ENCODE results near the gene TPM2. TPM values are rescaled to one million over a fixed set of nuclear protein-coding genes. Genes with fewer than 3 reads are reported as not detected.

The TPM2 gene
- total and polyA plus RNA-seq, 4 donors, result 4.2 to 31.4 (median 14.0) TPM

DNA sequence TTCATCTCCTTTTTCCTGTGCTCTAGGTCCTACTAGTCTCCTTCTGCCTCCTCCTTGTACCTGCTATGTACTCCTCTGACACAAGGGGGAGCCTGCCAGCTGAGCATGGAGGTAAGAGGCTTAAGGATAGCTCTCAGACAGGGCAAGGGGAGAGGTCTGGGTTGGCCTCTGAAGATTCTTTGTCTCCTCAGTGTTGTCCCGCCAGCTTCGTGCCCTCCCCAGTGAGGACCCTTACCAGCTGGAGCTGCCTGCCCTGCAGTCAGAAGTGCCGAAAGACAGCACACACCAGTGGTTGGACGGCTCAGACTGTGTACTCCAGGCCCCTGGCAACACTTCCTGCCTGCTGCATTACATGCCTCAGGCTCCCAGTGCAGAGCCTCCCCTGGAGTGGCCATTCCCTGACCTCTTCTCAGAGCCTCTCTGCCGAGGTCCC, 46.5 kb upstream of the TPM2 start:
- Histone ChIP-seq H3K9me3 (ENCODE audit: control insufficient read depth in 4 of 4, low read length in 3 of 4) (no peaks in the 10 kb centered on the region), H3K4me3 (ENCODE audit: low read depth in 1 of 3, low read length in 3 of 3) (no peak overlapping the region), H3K27ac (ENCODE audit: low read depth in 1 of 2, low read length in 2 of 2) (no peak overlapping the region), H3K4me1 (ENCODE audit: control insufficient read depth in 4 of 4, insufficient read depth in 4 of 4, low read length in 3 of 4) (peaks cover 2 to 22% (median 10%) of the 10 kb centered on the region in 4 donors), H3K27me3 (ENCODE audit: control insufficient read depth in 4 of 4, insufficient read depth in 4 of 4, low read length in 3 of 4) (no peaks in the 10 kb centered on the region), H3K9ac (ENCODE audit: low read depth in 1 of 2, low read length in 2 of 2) (no peak overlapping the region), H3K36me3 (ENCODE audit: control insufficient read depth in 4 of 4, insufficient read depth in 3 of 4, low read depth in 1 of 4, low read length in 3 of 4) (peaks cover 20 to 58% (median 41%) of the 10 kb centered on the region in 4 donors)
- DNase-seq (ENCODE audit: low spot score), result peak; percentile 68
- 54% methylated on average over 5 of the region's 5 CpGs for WGBS
- peak; percentile 60 for TF ChIP-seq CTCF (IDR thresholded peaks at IDR 0.05; ENCODE audit: low read depth, low read length, missing input control)
- no peak for TF ChIP-seq HNF4A (conservative IDR thresholded peaks at IDR 0.05)
- TF ChIP-seq JUND (IDR thresholded peaks at IDR 0.05), result no peak
- no peak for TF ChIP-seq SP1 (IDR thresholded peaks at IDR 0.05)
- TF ChIP-seq RXRA (IDR thresholded peaks at IDR 0.05), result no peak
- TF ChIP-seq REST (IDR thresholded peaks at IDR 0.05), result no peak
- peak; percentile 23 for TF ChIP-seq NR2F2 (IDR thresholded peaks at IDR 0.05)
- no peak for TF ChIP-seq FOXA1 (IDR thresholded peaks at IDR 0.05)
- peak; percentile 77 to 87 for TF ChIP-seq RAD21 (IDR thresholded peaks at IDR 0.05)

DNA sequence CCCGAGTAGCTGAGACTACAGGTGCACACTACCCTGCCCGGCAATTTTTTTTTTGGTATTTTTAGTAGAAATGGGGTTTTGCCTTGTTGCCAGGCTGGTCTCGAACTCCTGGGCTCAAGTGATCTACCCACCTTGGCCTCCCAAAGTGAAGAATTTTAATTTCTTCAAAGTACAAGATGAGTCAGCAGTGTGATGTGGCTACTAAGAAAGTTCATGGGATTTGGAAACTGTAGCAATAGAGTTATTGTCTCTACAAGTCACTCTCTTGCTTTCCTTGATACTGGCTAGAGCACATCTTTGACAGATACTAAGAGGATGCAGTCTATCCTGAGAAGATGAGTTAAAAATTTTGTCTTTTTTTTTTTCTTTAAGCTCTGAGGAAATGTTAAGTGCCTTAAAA, 44.4 kb upstream of the TPM2 start:
- Histone ChIP-seq H3K9me3 (ENCODE audit: control insufficient read depth in 4 of 4, low read length in 3 of 4) (no peaks in the 10 kb centered on the region), H3K36me3 (ENCODE audit: control insufficient read depth in 4 of 4, insufficient read depth in 3 of 4, low read depth in 1 of 4, low read length in 3 of 4) (peaks cover 7 to 38% (median 29%) of the 10 kb centered on the region in 4 donors), H3K27ac (ENCODE audit: low read depth in 1 of 2, low read length in 2 of 2) (no peak overlapping the region), H3K9ac (ENCODE audit: low read depth in 1 of 2, low read length in 2 of 2) (no peak overlapping the region), H3K27me3 (ENCODE audit: control insufficient read depth in 4 of 4, insufficient read depth in 4 of 4, low read length in 3 of 4) (no peaks in the 10 kb centered on the region), H3K4me3 (ENCODE audit: low read depth in 1 of 3, low read length in 3 of 3) (no peak overlapping the region), H3K4me1 (ENCODE audit: control insufficient read depth in 4 of 4, insufficient read depth in 4 of 4, low read length in 3 of 4) (peaks cover 11 to 44% (median 31%) of the 10 kb centered on the region in 4 donors)
- TF ChIP-seq NR2F2 (IDR thresholded peaks at IDR 0.05), result no peak
- no peak for TF ChIP-seq HNF4A (conservative IDR thresholded peaks at IDR 0.05)
- TF ChIP-seq TAF1 (conservative IDR thresholded peaks at IDR 0.05), result no peak
- TF ChIP-seq, protein P1, sequence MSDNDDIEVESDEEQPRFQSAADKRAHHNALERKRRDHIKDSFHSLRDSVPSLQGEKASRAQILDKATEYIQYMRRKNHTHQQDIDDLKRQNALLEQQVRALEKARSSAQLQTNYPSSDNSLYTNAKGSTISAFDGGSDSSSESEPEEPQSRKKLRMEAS (IDR thresholded peaks at IDR 0.05), result no peak
- TF ChIP-seq FOXA1 (IDR thresholded peaks at IDR 0.05), result no peak
- TF ChIP-seq REST (IDR thresholded peaks at IDR 0.05), result no peak
- TF ChIP-seq, protein P2, sequence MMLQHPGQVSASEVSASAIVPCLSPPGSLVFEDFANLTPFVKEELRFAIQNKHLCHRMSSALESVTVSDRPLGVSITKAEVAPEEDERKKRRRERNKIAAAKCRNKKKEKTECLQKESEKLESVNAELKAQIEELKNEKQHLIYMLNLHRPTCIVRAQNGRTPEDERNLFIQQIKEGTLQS (IDR thresholded peaks at IDR 0.05), result no peak
- no peak for TF ChIP-seq RAD21 (IDR thresholded peaks at IDR 0.05)
- no peak for TF ChIP-seq CTCF (IDR thresholded peaks at IDR 0.05; ENCODE audit: low read depth, low read length, missing input control)
- no peak for TF ChIP-seq SP1 (IDR thresholded peaks at IDR 0.05)
- TF ChIP-seq JUND (IDR thresholded peaks at IDR 0.05), result no peak
- no peak for TF ChIP-seq ZBTB33 (IDR thresholded peaks at IDR 0.05)
- no peak for TF ChIP-seq FOXA2 (IDR thresholded peaks at IDR 0.05)
- no peak for DNase-seq (ENCODE audit: low spot score)
- WGBS, result 96% methylated on average over 3 of the region's 3 CpGs
